ENCODE measurements around the gene ZCCHC2.
A peak's percentile ranks its signal among the peaks of the same experiment; 100 is the strongest.

ZCCHC2 gene

GRCh38 chr18:62611453-62612288, 88.8 kb downstream of the ZCCHC2 start:
- Histone ChIP-seq H3K4ac (ENCODE audit: low read depth in 1 of 2, low read length in 2 of 2) (no peak overlapping the region), H2BK120ac (ENCODE audit: low read depth, low read length) (no peak overlapping the region), H2AK5ac (ENCODE audit: low read length, severe bottlenecking) (no peak overlapping the region), H3K14ac (ENCODE audit: low read length in 2 of 2) (no peak overlapping the region), H3K4me1 (ENCODE audit: control insufficient read depth, insufficient read depth, low read depth, low read length) (peaks cover 3% of the 10 kb centered on the region), H3K27me3 (ENCODE audit: control insufficient read depth in 1 of 2, insufficient read depth in 1 of 2, low read length in 2 of 2) (peaks cover 29 to 35% of the 10 kb centered on the region in 2 experiments), H2BK12ac (ENCODE audit: low read length in 2 of 2) (no peak overlapping the region), H3K9ac (ENCODE audit: low read length) (no peak overlapping the region), H2BK5ac (ENCODE audit: low read depth, low read length, poor library complexity, severe bottlenecking) (no peak overlapping the region), H2AFZ (ENCODE audit: low read depth, low read length) (no peak overlapping the region), H4K8ac (ENCODE audit: low read length) (peak overlapping the region; percentile 50), H3K4me2 (ENCODE audit: low read length, poor library complexity, severe bottlenecking) (no peak overlapping the region), H2BK15ac (ENCODE audit: low read depth, poor library complexity, severe bottlenecking) (no peak overlapping the region), H3K79me1 (replicated peaks; ENCODE audit: low read length, poor library complexity, severe bottlenecking) (no peaks in the 10 kb centered on the region), H3K23ac (ENCODE audit: low read length in 2 of 2) (no peak overlapping the region), H3K36me3 (ENCODE audit: control insufficient read depth in 1 of 2, insufficient read depth in 2 of 2, low read depth in 1 of 2, low read length in 2 of 2) (no peaks in the 10 kb centered on the region), H3K9me3 (ENCODE audit: control insufficient read depth, low read length) (peaks cover 3% of the 10 kb centered on the region), H3K4me3 (ENCODE audit: insufficient read depth in 1 of 2, low read depth in 1 of 2, low read length in 2 of 2) (peak overlapping the region in 1 of 2 experiments; percentile 66), H3K18ac (ENCODE audit: low read depth in 1 of 2, low read length in 2 of 2) (no peak overlapping the region), H4K91ac (ENCODE audit: low read length) (no peak overlapping the region), H3K27ac (ENCODE audit: low read length, poor library complexity, severe bottlenecking) (no peak overlapping the region)
- WGBS: 58% methylated on average over 32 of the region's 32 CpGs
- DNase-seq: no peak

GRCh38 chr18:62612289-62612645, 89.4 kb downstream of the ZCCHC2 start:
- H2BK12ac ChIP-seq (ENCODE audit: low read length in 2 of 2): no peak overlapping the region
- no peak overlapping the region for H3K23ac ChIP-seq (ENCODE audit: low read length in 2 of 2)
- H2AK5ac ChIP-seq (ENCODE audit: low read length, severe bottlenecking): no peak overlapping the region
- H2AFZ ChIP-seq (ENCODE audit: low read depth, low read length): no peak overlapping the region
- no peak overlapping the region for H3K4ac ChIP-seq (ENCODE audit: low read depth in 1 of 2, low read length in 2 of 2)
- peaks cover 3% of the 10 kb centered on the region for H3K4me1 ChIP-seq (ENCODE audit: control insufficient read depth, insufficient read depth, low read depth, low read length)
- no peak overlapping the region for H3K18ac ChIP-seq (ENCODE audit: low read depth in 1 of 2, low read length in 2 of 2)
- no peak overlapping the region for H3K14ac ChIP-seq (ENCODE audit: low read length in 2 of 2)
- DNase-seq: no peak
- H4K91ac ChIP-seq (ENCODE audit: low read length): no peak overlapping the region
- H2BK120ac ChIP-seq (ENCODE audit: low read depth, low read length): no peak overlapping the region
- H3K36me3 ChIP-seq (ENCODE audit: control insufficient read depth in 1 of 2, insufficient read depth in 2 of 2, low read depth in 1 of 2, low read length in 2 of 2): no peaks in the 10 kb centered on the region
- H2BK15ac ChIP-seq (ENCODE audit: low read depth, poor library complexity, severe bottlenecking): no peak overlapping the region
- no peak overlapping the region for H3K9ac ChIP-seq (ENCODE audit: low read length)
- no peak overlapping the region for H3K27ac ChIP-seq (ENCODE audit: low read length, poor library complexity, severe bottlenecking)
- H4K8ac ChIP-seq (ENCODE audit: low read length): no peak overlapping the region
- no peak overlapping the region for H3K4me3 ChIP-seq (ENCODE audit: insufficient read depth in 1 of 2, low read depth in 1 of 2, low read length in 2 of 2)
- H3K4me2 ChIP-seq (ENCODE audit: low read length, poor library complexity, severe bottlenecking): no peak overlapping the region
- WGBS: 83% methylated on average over 4 of the region's 4 CpGs
- H3K27me3 ChIP-seq (ENCODE audit: control insufficient read depth in 1 of 2, insufficient read depth in 1 of 2, low read length in 2 of 2): peaks cover 29 to 41% of the 10 kb centered on the region in 2 experiments
- H3K79me1 ChIP-seq (replicated peaks; ENCODE audit: low read length, poor library complexity, severe bottlenecking): no peaks in the 10 kb centered on the region
- peaks cover 3% of the 10 kb centered on the region for H3K9me3 ChIP-seq (ENCODE audit: control insufficient read depth, low read length)
- H2BK5ac ChIP-seq (ENCODE audit: low read depth, low read length, poor library complexity, severe bottlenecking): no peak overlapping the region

DNA sequence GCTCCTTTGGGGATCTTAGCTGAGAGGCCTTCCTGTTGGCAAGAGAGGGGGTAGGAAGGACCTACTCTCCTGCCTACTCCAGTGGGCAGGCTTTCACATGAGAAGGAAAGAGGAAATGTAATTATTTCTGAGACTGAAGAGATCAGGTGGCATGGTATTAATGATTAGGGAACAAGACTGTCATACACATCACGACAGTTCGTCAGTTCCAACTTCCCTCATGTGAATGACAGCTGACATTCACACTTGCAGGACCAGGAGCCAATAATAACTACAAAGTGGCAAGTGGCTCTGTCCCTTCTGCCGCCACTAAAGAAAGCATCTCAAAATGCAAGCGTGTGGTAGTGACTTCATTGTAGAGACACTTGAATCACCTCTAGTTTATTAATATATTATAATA, 90.0 kb downstream of the ZCCHC2 start:
- Histone ChIP-seq H3K4ac (ENCODE audit: low read depth in 1 of 2, low read length in 2 of 2) (no peak overlapping the region), H2AK5ac (ENCODE audit: low read length, severe bottlenecking) (no peak overlapping the region), H2BK5ac (ENCODE audit: low read depth, low read length, poor library complexity, severe bottlenecking) (no peak overlapping the region), H4K91ac (ENCODE audit: low read length) (no peak overlapping the region), H3K27ac (ENCODE audit: low read length, poor library complexity, severe bottlenecking) (no peak overlapping the region), H3K14ac (ENCODE audit: low read length in 2 of 2) (no peak overlapping the region), H3K9me3 (ENCODE audit: control insufficient read depth, low read length) (no peaks in the 10 kb centered on the region), H3K23ac (ENCODE audit: low read length in 2 of 2) (no peak overlapping the region), H2BK12ac (ENCODE audit: low read length in 2 of 2) (no peak overlapping the region), H3K79me1 (replicated peaks; ENCODE audit: low read length, poor library complexity, severe bottlenecking) (no peaks in the 10 kb centered on the region), H3K36me3 (ENCODE audit: control insufficient read depth in 1 of 2, insufficient read depth in 2 of 2, low read depth in 1 of 2, low read length in 2 of 2) (no peaks in the 10 kb centered on the region), H3K18ac (ENCODE audit: low read depth in 1 of 2, low read length in 2 of 2) (no peak overlapping the region), H3K4me2 (ENCODE audit: low read length, poor library complexity, severe bottlenecking) (no peak overlapping the region), H2AFZ (ENCODE audit: low read depth, low read length) (no peak overlapping the region), H3K9ac (ENCODE audit: low read length) (no peak overlapping the region), H4K8ac (ENCODE audit: low read length) (no peak overlapping the region), H3K4me1 (ENCODE audit: control insufficient read depth, insufficient read depth, low read depth, low read length) (peaks cover 3% of the 10 kb centered on the region), H3K27me3 (ENCODE audit: control insufficient read depth in 1 of 2, insufficient read depth in 1 of 2, low read length in 2 of 2) (peaks cover 29 to 41% of the 10 kb centered on the region in 2 experiments), H2BK15ac (ENCODE audit: low read depth, poor library complexity, severe bottlenecking) (no peak overlapping the region), H2BK120ac (ENCODE audit: low read depth, low read length) (no peak overlapping the region), H3K4me3 (ENCODE audit: insufficient read depth in 1 of 2, low read depth in 1 of 2, low read length in 2 of 2) (no peak overlapping the region)
- WGBS: 100% methylated on average over 2 of the region's 4 CpGs
- DNase-seq: no peak

- no peak for DNase-seq
- H3K18ac ChIP-seq (ENCODE audit: low read depth in 1 of 2, low read length in 2 of 2): no peak overlapping the region
- H2AK5ac ChIP-seq (ENCODE audit: low read length, severe bottlenecking): no peak overlapping the region
- H3K4ac ChIP-seq (ENCODE audit: low read depth in 1 of 2, low read length in 2 of 2): no peak overlapping the region
- H2BK5ac ChIP-seq (ENCODE audit: low read depth, low read length, poor library complexity, severe bottlenecking): no peak overlapping the region
- no peak overlapping the region for H3K27ac ChIP-seq (ENCODE audit: low read length, poor library complexity, severe bottlenecking)
- WGBS: 91% methylated on average over 8 of the region's 9 CpGs
- H2BK12ac ChIP-seq (ENCODE audit: low read length in 2 of 2): no peak overlapping the region
- no peak overlapping the region for H3K23ac ChIP-seq (ENCODE audit: low read length in 2 of 2)
- no peak overlapping the region for H3K9ac ChIP-seq (ENCODE audit: low read length)
- peaks cover 3% of the 10 kb centered on the region for H3K4me1 ChIP-seq (ENCODE audit: control insufficient read depth, insufficient read depth, low read depth, low read length)
- no peak overlapping the region for H2AFZ ChIP-seq (ENCODE audit: low read depth, low read length)
- H3K79me1 ChIP-seq (replicated peaks; ENCODE audit: low read length, poor library complexity, severe bottlenecking): no peaks in the 10 kb centered on the region
- no peak overlapping the region for H3K4me2 ChIP-seq (ENCODE audit: low read length, poor library complexity, severe bottlenecking)
- H4K91ac ChIP-seq (ENCODE audit: low read length): no peak overlapping the region
- no peak overlapping the region for H3K14ac ChIP-seq (ENCODE audit: low read length in 2 of 2)
- H3K9me3 ChIP-seq (ENCODE audit: control insufficient read depth, low read length): no peaks in the 10 kb centered on the region
- H4K8ac ChIP-seq (ENCODE audit: low read length): no peak overlapping the region
- no peak overlapping the region for H2BK120ac ChIP-seq (ENCODE audit: low read depth, low read length)
- H2BK15ac ChIP-seq (ENCODE audit: low read depth, poor library complexity, severe bottlenecking): no peak overlapping the region
- peaks cover 29 to 44% of the 10 kb centered on the region in 2 experiments for H3K27me3 ChIP-seq (ENCODE audit: control insufficient read depth in 1 of 2, insufficient read depth in 1 of 2, low read length in 2 of 2)
- H3K4me3 ChIP-seq (ENCODE audit: insufficient read depth in 1 of 2, low read depth in 1 of 2, low read length in 2 of 2): no peak overlapping the region
- no peaks in the 10 kb centered on the region for H3K36me3 ChIP-seq (ENCODE audit: control insufficient read depth in 1 of 2, insufficient read depth in 2 of 2, low read depth in 1 of 2, low read length in 2 of 2)
Observed at GRCh38 chr18:62614494-62614893, 91.7 kb downstream of the ZCCHC2 start.

Data from mesenchymal stem cell (in vitro differentiated cells and primary cell).